Right cardiac atrium (tissue), 5 donors: Measurements from ENCODE around the gene ESPL1. TPM values are rescaled to one million over a fixed set of nuclear protein-coding genes. Genes with fewer than 3 reads are reported as not detected.

Experiments used
- ATAC-seq, 2 donors: fragments of 200-7000 bp; cut with Tn5 transposase; one replicate each; pipeline versions ENCODE4 v1.8.0 to v1.9.1; 2020; ENCODE audit warnings: moderate library complexity in 2 of 2, mild to moderate bottlenecking in 1 of 2
- DNase-seq, 3 donors: peaks; one replicate each; pipeline ENCODE4 v3.0.0-alpha.2; 2020
- H3K27ac ChIP-seq: one replicate; pipeline ENCODE4 v1.5.1; 2013; ENCODE audit warnings: mild to moderate bottlenecking, low read length, control low read depth, moderate library complexity
- H3K27me3 ChIP-seq: one replicate; pipeline ENCODE4 v1.6.1; 2013; ENCODE audit not compliant: control insufficient read depth, insufficient read depth
- H3K4me1 ChIP-seq: one replicate; pipeline ENCODE4 v1.6.1; 2013; ENCODE audit warnings: low read length; ENCODE audit not compliant: control insufficient read depth, insufficient read depth
- H3K4me3 ChIP-seq: one replicate; pipeline ENCODE4 v1.5.1; 2013; ENCODE audit warnings: low read length, control low read depth
- H3K9me3 ChIP-seq: one replicate; pipeline ENCODE4 v1.6.1; 2013; ENCODE audit warnings: low read length; ENCODE audit not compliant: control insufficient read depth
- WGBS: extraction: QIAGEN DNeasy Blood & Tissue Kit; methylation state at CpG from one replicate; pipeline ENCODE4 v1.1.7; 2013; 5-methylcytosine and 5-hydroxymethylcytosine counted together
- intact Hi-C, 4 donors: fragments of 100-400 bp; cut with DNase I; formaldehyde crosslinking; loops; one replicate each; pipeline versions ENCODE4 v1.11.0 to v1.14.0; 2022 to 2023
- polyA plus RNA-seq: library from polyadenylated mRNA; stranded (reverse); fragments of 200-250 nt; gene quantifications from one replicate; pipeline ENCODE4 v1.2.3, GENCODE V29; 2013
- total RNA-seq, 4 donors: library from RNA; stranded (reverse); fragmentation: NEBNext Ultra II Directional; extraction: Animal tissue kit (Norgen Biotek cat#: 25700); gene quantifications; one replicate each; pipeline ENCODE4 v1.2.1, GENCODE V29; 2021
- donor health status: healthy with polysubstance abuse.
- donor health status: DM: no; HTN: yes; CAD: no.
- donor health status: DM: no; HTN: no; CAD: no.
- donor health status: DM: no; HTN: yes; CAD: no; lungs with severe emphysema.
- donor health status: DM: yes; HTN: yes; CAD: no.

Gene ESPL1
- total and polyA plus RNA-seq, 5 donors: 0.11 to 1.2 (median 0.38) TPM

- peak; percentile 95 to 96 for ATAC-seq
- Histone ChIP-seq H3K4me1 (peaks cover 2% of the 10 kb centered on the region), H3K4me3 (peak overlapping the region; percentile 63), H3K27me3 (no peaks in the 10 kb centered on the region), H3K27ac (peak overlapping the region; percentile 96), H3K9me3 (no peaks in the 10 kb centered on the region)
- intact Hi-C loops: loop anchor here in 2 of 4 donors (5.0 kb wide), 2 partner anchors 34 to 39 kb away; no protein-coding TSS in a partner anchor
- peak; percentile 86 to 93 (median 93) for DNase-seq
- under 1% methylated on average over 51 of the region's 51 CpGs for WGBS
Measured at GRCh38 chr12:53251477-53252348, 16.4 kb upstream of the ESPL1 start.

- Histone ChIP-seq H3K27me3 (no peaks in the 10 kb centered on the region), H3K27ac (peak overlapping the region; percentile 66), H3K4me3 (peak overlapping the region; percentile 63), H3K4me1 (peaks cover 2% of the 10 kb centered on the region), H3K9me3 (no peaks in the 10 kb centered on the region)
- intact Hi-C loops: loop anchor here in 2 of 4 donors (5.0 kb wide), 2 partner anchors 35 to 40 kb away; no protein-coding TSS in a partner anchor
- WGBS: 8% methylated on average over 19 of the region's 19 CpGs
- ATAC-seq (peak; percentile 22 to 23), DNase-seq (peak; percentile 37 to 74 (median 67))
Measured at GRCh38 chr12:53252349-53252916, 15.7 kb upstream of the ESPL1 start.

- H3K4me3 ChIP-seq: no peak overlapping the region
- DNase-seq (peak in 1 of 3 donors; percentile 45), ATAC-seq (no peak)
- no peaks in the 10 kb centered on the region for H3K9me3 ChIP-seq
- H3K27me3 ChIP-seq: no peaks in the 10 kb centered on the region
- peaks cover 2% of the 10 kb centered on the region for H3K4me1 ChIP-seq
- no peak overlapping the region for H3K27ac ChIP-seq
- intact Hi-C loops: loop anchor here in 2 of 4 donors (5.0 kb wide), 2 partner anchors 36 to 41 kb away; no protein-coding TSS in a partner anchor
- 92% methylated on average over 13 of the region's 13 CpGs for WGBS
Measured at GRCh38 chr12:53253298-53253697, 14.8 kb upstream of the ESPL1 start.

GRCh38 chr12:53254816-53255545, 13.1 kb upstream of the ESPL1 start:
- 86% methylated on average over 1 of the region's 1 CpG for WGBS
- no peak for DNase-seq
- Histone ChIP-seq H3K27ac (no peak overlapping the region), H3K4me1 (peaks cover 2% of the 10 kb centered on the region), H3K9me3 (no peaks in the 10 kb centered on the region), H3K4me3 (no peak overlapping the region), H3K27me3 (no peaks in the 10 kb centered on the region)
- ATAC-seq: no peak
- intact Hi-C loops: loop anchor here in 2 of 4 donors (5.0 kb wide), 2 partner anchors 38 to 43 kb away; no protein-coding TSS in a partner anchor

- 80% methylated on average over 3 of the region's 3 CpGs for WGBS
- intact Hi-C loops: no loop called here
- ATAC-seq (no peak), DNase-seq (no peak)
- Histone ChIP-seq H3K27ac (no peak overlapping the region), H3K4me1 (peaks cover under 1% of the 10 kb centered on the region), H3K4me3 (no peak overlapping the region), H3K27me3 (no peaks in the 10 kb centered on the region), H3K9me3 (no peaks in the 10 kb centered on the region)
Measured at GRCh38 chr12:53255996-53256395, 12.1 kb upstream of the ESPL1 start.

- Histone ChIP-seq H3K27ac (no peak overlapping the region), H3K27me3 (no peaks in the 10 kb centered on the region), H3K4me1 (no peaks in the 10 kb centered on the region), H3K9me3 (no peaks in the 10 kb centered on the region), H3K4me3 (no peak overlapping the region)
- 48% methylated on average over 7 of the region's 7 CpGs for WGBS
- DNase-seq (no peak), ATAC-seq (peak; percentile 68 to 80)
- intact Hi-C loops: no loop called here
Measured at GRCh38 chr12:53258541-53259539, 9.3 kb upstream of the ESPL1 start.

GRCh38 chr12:53259891-53260290, 8.2 kb upstream of the ESPL1 start:
- DNase-seq: no peak
- WGBS: 90% methylated on average over 6 of the region's 6 CpGs
- no peaks in the 10 kb centered on the region for H3K4me1 ChIP-seq
- no peak for ATAC-seq
- H3K27ac ChIP-seq: no peak overlapping the region
- intact Hi-C loops: no loop called here
- H3K27me3 ChIP-seq: no peaks in the 10 kb centered on the region
- no peaks in the 10 kb centered on the region for H3K9me3 ChIP-seq
- H3K4me3 ChIP-seq: no peak overlapping the region

GRCh38 chr12:53265783-53266182, 2.3 kb upstream of the ESPL1 start:
- Histone ChIP-seq H3K4me3 (no peak overlapping the region), H3K27ac (no peak overlapping the region), H3K27me3 (no peaks in the 10 kb centered on the region), H3K9me3 (no peaks in the 10 kb centered on the region), H3K4me1 (no peaks in the 10 kb centered on the region)
- 83% methylated on average over 2 of the region's 2 CpGs for WGBS
- no peak for ATAC-seq
- intact Hi-C loops: no loop called here
- no peak for DNase-seq

- H3K27ac ChIP-seq: no peak overlapping the region
- peak overlapping the region; percentile 49 for H3K4me3 ChIP-seq
- no peaks in the 10 kb centered on the region for H3K27me3 ChIP-seq
- no peaks in the 10 kb centered on the region for H3K9me3 ChIP-seq
- WGBS: 48% methylated on average over 18 of the region's 18 CpGs
- ATAC-seq (peak in 1 of 2 donors; percentile 64), DNase-seq (peak in 1 of 3 donors; percentile 64)
- no peaks in the 10 kb centered on the region for H3K4me1 ChIP-seq
- intact Hi-C loops: no loop called here
Measured at GRCh38 chr12:53267306-53267998, 647 bp upstream of the ESPL1 start.
